Uterus (tissue), 4 donors: Measurements from ENCODE around the gene NCMAP. TPM values are rescaled to one million over a fixed set of nuclear protein-coding genes. Genes with fewer than 3 reads are reported as not detected.

Experiments
- DNase-seq, 2 donors: peaks; one replicate each; pipeline ENCODE4 v3.0.0-alpha.2; 2019 to 2020
- H3K27ac ChIP-seq, 2 donors: fragments of 200-600 bp; sonication (generic); 1 replicate in 1 of 2; 2 replicates in 1 of 2; pipeline ENCODE4 v1.5.1; 2016 to 2018
- H3K27me3 ChIP-seq, 2 donors: fragments of 200-600 bp; sonication (generic); one replicate each; pipeline ENCODE4 v1.5.1; 2018 to 2019; ENCODE audit warnings: control low read depth in 1 of 2
- H3K36me3 ChIP-seq, 2 donors: fragments of 200-600 bp; sonication (generic); one replicate each; pipeline ENCODE4 v1.5.1; 2019; ENCODE audit warnings: control low read depth in 1 of 2
- H3K4me1 ChIP-seq, 2 donors: fragments of 200-600 bp; sonication (generic); one replicate each; pipeline ENCODE4 v1.5.1; 2018 to 2019; ENCODE audit warnings: control low read depth in 1 of 2
- H3K4me3 ChIP-seq, 2 donors: fragments of 200-600 bp; sonication (generic); 1 replicate in 1 of 2; 2 replicates in 1 of 2; pipeline ENCODE4 v1.5.1; 2018 to 2019; ENCODE audit warnings: mild to moderate bottlenecking in 1 of 2
- H3K9me3 ChIP-seq, 2 donors: fragments of 200-600 bp; sonication (generic); one replicate each; pipeline ENCODE4 v1.5.1; 2019; ENCODE audit warnings: control low read depth in 1 of 2
- CTCF ChIP-seq, 4 experiments: fragments of 200-600 bp in 2 of 4; fragments of 450-650 bp in 2 of 4; sonication (generic) in 2 of 4; IDR thresholded peaks; one replicate each; pipeline ENCODE4 v1.5.1; 2016 to 2019; ENCODE audit warnings: antibody characterized with exemption in 4 of 4, mild to moderate bottlenecking in 2 of 4, moderate library complexity in 1 of 4
- POLR2A ChIP-seq, 2 donors: fragments of 450-650 bp; IDR thresholded peaks; one replicate each; pipeline ENCODE4 v1.6.1; 2016; ENCODE audit warnings: antibody characterized with exemption in 2 of 2, mild to moderate bottlenecking in 1 of 2, moderate library complexity in 1 of 2
- intact Hi-C: fragments of 100-400 bp; cut with DNase I; formaldehyde crosslinking; loops from one replicate; pipeline ENCODE4 v1.15.1; 2023; ENCODE audit warnings: low total_unique reads
- total RNA-seq, 4 donors: library from RNA; depleted of rRNA in 3 of 4; stranded (reverse); fragments of >200 nt in 3 of 4; gene quantifications; one replicate each; pipeline versions ENCODE4 v1.1.0 to v1.2.4, GENCODE V29; 2014 to 2023
- donor health status: DM: yes; HTN: yes; CAD: no.

NCMAP gene
- total RNA-seq, 4 donors from 2014 or later = 0.18 to 0.48 TPM; not detected in 2

- intact Hi-C loops = no loop called here
- TF ChIP-seq POLR2A (IDR thresholded peaks at IDR 0.05) (no peak), CTCF (IDR thresholded peaks at IDR 0.05) (no peak)
- Histone ChIP-seq H3K4me1 (no peaks in the 10 kb centered on the region), H3K4me3 (no peak overlapping the region), H3K9me3 (no peaks in the 10 kb centered on the region), H3K36me3 (no peaks in the 10 kb centered on the region), H3K27me3 (no peaks in the 10 kb centered on the region), H3K27ac (no peak overlapping the region)
- DNase-seq = no peak
Measured at GRCh38 chr1:24586119-24586518, 30.2 kb downstream of the NCMAP start.

- no peak overlapping the region for H3K4me3 ChIP-seq
- no peaks in the 10 kb centered on the region for H3K9me3 ChIP-seq
- peak; percentile 38 to 62 (median 53) for TF ChIP-seq CTCF (IDR thresholded peaks at IDR 0.05)
- TF ChIP-seq POLR2A (IDR thresholded peaks at IDR 0.05) = no peak
- DNase-seq = no peak
- intact Hi-C loops = no loop called here
- no peaks in the 10 kb centered on the region for H3K4me1 ChIP-seq
- no peaks in the 10 kb centered on the region for H3K36me3 ChIP-seq
- no peaks in the 10 kb centered on the region for H3K27me3 ChIP-seq
- no peak overlapping the region for H3K27ac ChIP-seq
Measured at GRCh38 chr1:24586970-24587820, 31.3 kb downstream of the NCMAP start.

GRCh38 chr1:24588573-24588972, 32.7 kb downstream of the NCMAP start:
- Histone ChIP-seq H3K9me3 (no peaks in the 10 kb centered on the region), H3K4me3 (no peak overlapping the region), H3K36me3 (no peaks in the 10 kb centered on the region), H3K27ac (no peak overlapping the region), H3K27me3 (no peaks in the 10 kb centered on the region), H3K4me1 (no peaks in the 10 kb centered on the region)
- no peak for DNase-seq
- TF ChIP-seq CTCF (IDR thresholded peaks at IDR 0.05) (no peak), POLR2A (IDR thresholded peaks at IDR 0.05) (no peak)
- intact Hi-C loops = no loop called here

GRCh38 chr1:24589200-24589599, 33.3 kb downstream of the NCMAP start:
- H3K27me3 ChIP-seq = no peaks in the 10 kb centered on the region
- intact Hi-C loops = no loop called here

More at GRCh38 chr1:24589200-24589599, 33.3 kb downstream of the NCMAP start:
- TF ChIP-seq CTCF (IDR thresholded peaks at IDR 0.05) = no peak
- TF ChIP-seq POLR2A (IDR thresholded peaks at IDR 0.05) = no peak
- no peak for DNase-seq
- Histone ChIP-seq H3K4me1 (no peaks in the 10 kb centered on the region), H3K36me3 (no peaks in the 10 kb centered on the region), H3K9me3 (no peaks in the 10 kb centered on the region), H3K4me3 (no peak overlapping the region), H3K27ac (no peak overlapping the region)
